ENCODE data around the gene RPH3AL. TPM values are rescaled to one million over a fixed set of nuclear protein-coding genes. Genes with fewer than 3 reads are reported as not detected.
A peak's percentile ranks its signal among the peaks of the same experiment; 100 is the strongest.

The RPH3AL gene
- total and polyA plus RNA-seq, 10 of the 15 experiments (the other 5 are each of a cell fraction or from before 2014, with no cell fraction given): 0.04 to 1.2 (median 0.47) TPM; not detected in 2

DNA sequence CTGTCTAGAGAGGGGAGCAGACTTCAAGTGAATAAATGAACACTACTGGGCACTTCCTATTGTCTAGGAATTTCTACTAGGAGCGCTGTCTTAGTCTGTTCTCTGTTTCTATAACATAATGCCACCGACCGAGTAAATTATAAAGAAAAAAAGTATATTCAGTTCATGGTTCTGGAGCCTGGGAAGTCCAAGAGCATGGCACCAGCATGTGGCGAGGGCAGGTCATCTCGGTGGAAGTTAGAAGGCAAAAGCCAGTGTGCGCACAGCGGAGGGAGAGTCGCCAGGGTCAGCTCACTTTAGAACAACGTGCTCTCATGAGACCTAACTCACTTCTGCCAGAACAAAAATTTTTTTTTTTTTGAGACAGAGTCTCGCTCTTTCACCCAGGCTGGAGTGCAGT lies 35.5 kb upstream of the RPH3AL start (continued):
- no peak for TF ChIP-seq GABPA (IDR thresholded peaks at IDR 0.05; ENCODE audit: low read depth)
- TF ChIP-seq SIN3A (IDR thresholded peaks at IDR 0.05; ENCODE audit: low read depth, low read length): no peak
- TF ChIP-seq MYB (IDR thresholded peaks at IDR 0.05; ENCODE audit: borderline replicate concordance, low read depth, low read length): no peak
- no peak for TF ChIP-seq BCL11A (IDR thresholded peaks at IDR 0.05; ENCODE audit: low read depth, low read length)

- BruUV-seq (replicated peaks): no TSS peak
- Histone ChIP-seq H3K9ac (ENCODE audit: control insufficient read depth, insufficient read depth, low read length) (no peak overlapping the region), H3K9me3 (replicated peaks; ENCODE audit: control insufficient read depth, insufficient read depth, low read length) (no peaks in the 10 kb centered on the region), H3K27me3 (replicated peaks in 1 of 2; ENCODE audit: control insufficient read depth in 2 of 2, insufficient read depth in 2 of 2, low read length in 1 of 2) (peaks cover 0 to 3% of the 10 kb centered on the region in 2 experiments; a peak in 2 of 4 replicates), H3K79me2 (ENCODE audit: control insufficient read depth, insufficient read depth, low read length) (no peaks in the 10 kb centered on the region), H3K4me1 (ENCODE audit: control insufficient read depth, insufficient read depth, low read length) (no peaks in the 10 kb centered on the region), H4K20me1 (ENCODE audit: control insufficient read depth, insufficient read depth) (no peaks in the 10 kb centered on the region), H3K4me3 (no peak overlapping the region; the same call in 1 of the 2 replicates), H2AFZ (ENCODE audit: control insufficient read depth, low read depth, low read length) (peak overlapping the region; percentile 19), H3K4me2 (ENCODE audit: control insufficient read depth, insufficient read depth) (peak overlapping the region; percentile 74; the same call in 1 of the 2 replicates), H3K27ac (ENCODE audit: control insufficient read depth, insufficient read depth) (no peak overlapping the region), H3K36me3 (ENCODE audit: control insufficient read depth in 2 of 2, insufficient read depth in 2 of 2, low read length in 1 of 2) (no peaks in the 10 kb centered on the region)
- ChIA-PET CTCF (interaction anchor here (0.6 to 1.8 kb wide), 12 partner anchors 8 to 595 kb away, joined by 3 to 7 read pairs (median 3); no protein-coding TSS in a partner anchor), POLR2A (no interaction called here), RAD21 (ENCODE audit: unreplicated experiment) (interaction anchor here (0.6 to 0.8 kb wide), 2 partner anchors 32 to 109 kb away, joined by 3 to 5 read pairs; no protein-coding TSS in a partner anchor), SMC1A (ENCODE audit: uncharacterized antibody, unreplicated experiment) (interaction anchor here (1.2 kb wide), 1 partner anchor 221 kb away, joined by 4 read pairs; no protein-coding TSS in a partner anchor)
- no peak for FAIRE-seq
- no peak for DNase-seq (ENCODE audit: low read depth, low spot score)
- in situ Hi-C loops (cut with MboI): no loop called here
- intact Hi-C loops (cut with micrococcal nuclease; ENCODE audit: unreplicated experiment): no loop called here
- 25% methylated on average over 32 of the region's 57 CpGs for WGBS (ENCODE audit: insufficient coverage, insufficient replicate concordance, low lambda C conversion rate, missing lambda C conversion rate)
- ATAC-seq: peak; percentile 96
- TF ChIP-seq RAD21 (IDR thresholded peaks at IDR 0.05; ENCODE audit: insufficient read depth, low read depth, low read length): peak; percentile 53
- peak; percentile 59 for TF ChIP-seq SMC3 (IDR thresholded peaks at IDR 0.05; ENCODE audit: borderline replicate concordance, low read length)
- peak; percentile 42; the same call in 1 of the 2 replicates for TF ChIP-seq LARP7 (IDR thresholded peaks at IDR 0.05)
- peak; percentile 87 for TF ChIP-seq NR2F1 (conservative IDR thresholded peaks at IDR 0.05)
- 0 out of 2 replicates have a peak, but pooled peaks have one; percentile 62 for TF ChIP-seq ZNF592 (IDR thresholded peaks at IDR 0.05)
- no peak for TF ChIP-seq NFYB (IDR thresholded peaks at IDR 0.05; ENCODE audit: insufficient read depth, low read depth, low read length)
- TF ChIP-seq ASH2L (IDR thresholded peaks at IDR 0.05; ENCODE audit: borderline replicate concordance, low read depth): no peak
- peak in 1 of 2 experiments; percentile 57; a peak in 2 of 4 replicates for TF ChIP-seq BHLHE40 (IDR thresholded peaks at IDR 0.05; ENCODE audit: borderline replicate concordance in 1 of 2, low read depth in 2 of 2, low read length in 1 of 2)
- peak; percentile 52 to 64 (median 62) for TF ChIP-seq CTCF (IDR thresholded peaks at IDR 0.05 in 2 of 3, conservative IDR thresholded peaks at IDR 0.05 in 1 of 3; ENCODE audit: control insufficient read depth in 2 of 3, extremely low read depth in 1 of 3, insufficient read depth in 1 of 3, low read depth in 3 of 3, low read length in 3 of 3)
- TF ChIP-seq GATAD2B (conservative IDR thresholded peaks at IDR 0.05; ENCODE audit: low read depth): peak; percentile 59; the same call in 1 of the 2 replicates
- no peak for TF ChIP-seq HDGF (IDR thresholded peaks at IDR 0.05)
- TF ChIP-seq YY1 (IDR thresholded peaks at IDR 0.05; ENCODE audit: low read depth, low read length): peak; percentile 28; the same call in 1 of the 2 replicates
These were observed 33.7 kb upstream of the RPH3AL start for GRCh38 chr17:386141-386876.
